Activated CD8-positive, alpha-beta memory T cell treated with anti-CD3 and anti-CD28 coated beads for 48 hours (primary cell): ENCODE measurements around the gene SPECC1.

ENCODE experiments used
- DNase-seq, 3 experiments: peaks; one replicate each; pipeline ENCODE4 v3.0.0-alpha.2; 2020; ENCODE audit warnings: low read depth in 2 of 3, low spot score in 2 of 3

Gene SPECC1

DNA sequence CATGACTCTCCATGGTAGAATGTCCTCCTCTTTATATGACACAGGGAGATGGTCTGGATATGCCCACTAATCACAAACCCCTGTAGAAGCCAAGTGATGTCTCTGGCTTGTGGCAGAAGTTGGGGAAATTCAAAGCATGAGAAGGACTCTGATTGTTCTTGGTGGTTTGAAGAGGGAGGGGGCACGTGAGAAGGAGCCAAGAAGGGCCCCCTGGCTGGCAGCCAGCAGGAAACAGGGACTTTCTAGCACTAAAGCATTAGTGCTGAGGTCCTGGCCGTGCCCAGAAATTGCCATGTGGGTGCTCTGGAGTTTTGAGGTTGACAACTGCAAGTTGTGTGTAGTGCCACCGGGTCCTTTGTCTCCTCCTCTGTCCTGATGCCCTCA is 258.3 kb downstream of the SPECC1 start:
- DNase-seq: no peak

DNA sequence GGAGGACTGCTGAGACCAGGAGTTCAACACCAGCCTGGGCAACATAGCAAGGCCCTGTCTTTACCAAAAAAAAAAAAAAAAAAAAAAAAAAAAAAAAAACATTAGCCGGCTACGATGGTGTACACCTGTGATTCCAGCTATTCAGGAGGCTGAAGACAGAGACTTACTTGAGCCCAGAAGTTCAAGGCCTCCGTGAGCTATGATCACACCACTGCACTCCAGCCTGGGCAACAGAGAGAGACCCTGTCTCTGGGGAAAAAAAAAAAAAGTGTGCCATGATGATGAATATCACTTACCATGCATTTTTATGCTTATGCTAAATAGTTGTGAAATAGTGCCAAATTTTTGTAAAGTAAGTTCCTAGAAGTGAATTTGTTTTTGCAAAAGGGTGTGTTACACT is 261.2 kb downstream of the SPECC1 start:
- no peak for DNase-seq

DNA sequence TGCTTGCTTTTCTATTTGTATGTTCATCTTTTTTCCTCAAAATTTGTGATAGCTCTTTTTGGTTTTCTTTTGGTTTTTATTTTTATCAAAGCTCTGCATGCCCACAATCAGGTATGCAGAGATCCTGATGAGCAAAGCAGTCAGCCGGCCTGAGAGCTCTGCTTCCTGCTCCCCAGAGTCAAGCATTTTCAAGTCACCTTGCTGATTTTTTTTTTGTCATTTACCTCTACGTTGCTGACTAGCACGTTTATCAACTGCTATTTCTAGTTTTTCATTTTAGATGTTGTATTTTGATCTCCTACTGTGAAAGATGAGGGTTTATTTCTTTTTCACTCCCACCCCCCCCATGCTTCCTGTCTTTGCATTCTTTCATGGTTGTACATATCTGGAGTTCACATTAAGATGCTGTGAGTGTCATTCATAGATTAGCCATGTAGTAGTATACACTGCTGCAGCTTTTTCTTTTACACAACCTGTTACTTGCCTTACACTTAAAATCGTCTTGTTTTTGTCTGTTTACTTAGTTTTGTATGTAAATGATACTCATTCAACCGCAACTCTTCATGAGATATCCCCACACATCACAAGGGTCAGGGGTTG is 262.0 kb downstream of the SPECC1 start:
- DNase-seq: no peak

DNA sequence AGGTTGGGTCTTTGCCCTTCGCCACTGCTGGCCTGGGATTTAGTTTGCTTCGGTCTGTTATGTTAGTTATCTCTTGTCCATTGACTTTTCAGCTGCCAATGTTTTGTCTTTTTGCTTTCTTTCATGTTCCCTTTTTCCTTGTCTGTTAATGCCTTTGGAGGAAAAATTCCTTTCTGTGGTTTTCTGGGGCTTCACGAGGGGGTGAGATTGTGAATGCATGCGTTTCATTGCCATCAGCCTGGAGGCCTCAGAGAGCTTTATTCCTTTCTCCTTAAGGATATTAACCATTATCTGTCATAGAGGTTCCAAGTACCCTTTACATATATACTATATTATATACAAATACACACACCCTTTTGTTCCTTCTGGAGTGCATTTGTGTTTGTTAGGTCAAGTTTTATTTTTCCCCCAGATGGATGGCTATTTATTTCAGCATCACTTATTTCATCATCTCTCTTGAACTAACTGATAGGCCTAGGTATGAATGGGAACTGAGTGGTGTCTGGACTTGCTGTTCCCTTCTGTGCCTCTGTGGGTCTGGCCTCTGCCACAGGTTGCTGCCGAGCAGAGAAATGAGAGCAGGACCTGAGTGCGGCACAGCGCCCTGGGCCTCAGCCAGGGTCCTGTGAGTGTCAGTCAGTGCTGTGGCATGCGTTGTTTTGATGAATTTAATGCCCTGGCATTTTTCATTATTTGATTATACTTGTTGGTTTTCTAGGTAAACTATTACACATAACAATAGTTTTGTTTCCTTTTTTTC is 264.8 kb downstream of the SPECC1 start:
- no peak for DNase-seq

DNA sequence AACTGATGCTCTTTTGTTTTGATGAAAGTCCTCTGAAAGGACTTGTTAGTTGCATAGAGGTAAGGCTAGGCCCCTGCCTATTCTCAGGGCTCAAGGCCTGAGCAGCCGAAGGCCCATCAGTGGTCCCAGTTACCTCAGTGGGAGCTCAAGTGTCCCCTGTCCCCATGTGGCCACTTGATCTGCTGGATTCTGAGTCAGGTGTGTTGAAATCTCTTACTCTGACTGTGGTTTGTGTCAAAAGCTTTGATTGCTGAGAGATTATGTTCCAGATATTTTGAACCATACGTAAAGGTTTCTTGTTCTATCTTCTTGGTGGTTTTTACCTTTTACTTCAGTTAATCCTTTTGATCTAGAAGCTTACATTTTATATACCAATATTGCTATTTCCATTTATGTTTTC is 266.5 kb downstream of the SPECC1 start:
- DNase-seq: no peak

DNA sequence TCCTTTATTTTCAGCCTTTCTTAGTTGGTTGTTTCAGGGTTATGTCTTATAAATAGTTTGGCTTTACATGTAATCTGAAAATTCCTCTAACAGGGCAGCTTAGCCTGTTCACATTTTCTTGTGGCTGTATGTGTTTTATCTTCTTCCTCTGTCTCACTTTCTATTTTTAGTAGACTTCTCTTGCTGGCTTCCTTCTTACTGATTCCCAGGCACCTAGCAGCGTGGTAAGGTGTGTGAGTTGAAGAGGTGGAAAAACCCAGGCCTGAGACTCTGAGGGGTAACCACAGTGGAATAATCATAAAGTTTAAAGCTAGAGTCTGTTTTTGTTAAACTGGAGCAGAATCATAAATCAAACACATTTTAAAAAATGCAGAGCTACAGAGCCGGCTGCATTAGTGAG is 267.3 kb downstream of the SPECC1 start:
- DNase-seq: no peak

DNA sequence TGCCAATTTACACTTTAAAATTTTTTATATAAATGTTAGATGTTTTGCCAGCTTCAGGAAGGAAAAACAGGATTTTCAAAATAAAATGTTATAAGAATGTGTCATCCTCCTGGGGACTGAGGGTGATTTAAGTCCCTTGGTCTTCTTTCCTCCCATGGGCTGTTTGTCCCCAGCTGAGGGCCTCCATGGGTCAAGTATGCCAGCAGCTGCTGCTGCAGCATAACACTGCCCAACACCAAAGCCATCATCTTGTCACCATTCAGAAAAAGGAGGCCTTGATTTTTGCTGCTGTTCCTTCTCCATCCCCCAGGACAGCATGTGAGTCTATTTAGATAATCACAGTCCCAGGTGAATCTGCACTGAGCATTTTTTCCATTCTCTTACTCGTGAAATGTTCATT is 269.6 kb downstream of the SPECC1 start:
- no peak for DNase-seq

DNA sequence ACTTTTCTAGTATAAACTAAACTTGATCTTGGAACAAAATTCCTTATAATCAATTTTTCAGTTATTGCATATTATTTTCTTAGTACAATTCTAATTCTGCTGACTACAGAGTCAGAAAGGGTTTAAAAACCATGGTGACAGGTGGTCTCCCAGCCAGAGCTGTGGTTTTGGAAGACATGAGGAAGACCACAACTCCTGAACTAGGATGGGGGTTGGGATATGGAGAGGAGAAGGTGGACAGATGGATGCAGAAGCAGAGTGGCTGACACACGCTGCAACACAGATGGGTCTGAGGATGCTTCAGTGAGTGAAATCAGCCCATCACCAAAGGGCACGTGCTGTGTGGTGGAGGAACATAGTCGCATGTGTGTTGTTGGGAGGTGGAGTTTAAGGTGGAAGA is 270.5 kb downstream of the SPECC1 start:
- no peak for DNase-seq

DNA sequence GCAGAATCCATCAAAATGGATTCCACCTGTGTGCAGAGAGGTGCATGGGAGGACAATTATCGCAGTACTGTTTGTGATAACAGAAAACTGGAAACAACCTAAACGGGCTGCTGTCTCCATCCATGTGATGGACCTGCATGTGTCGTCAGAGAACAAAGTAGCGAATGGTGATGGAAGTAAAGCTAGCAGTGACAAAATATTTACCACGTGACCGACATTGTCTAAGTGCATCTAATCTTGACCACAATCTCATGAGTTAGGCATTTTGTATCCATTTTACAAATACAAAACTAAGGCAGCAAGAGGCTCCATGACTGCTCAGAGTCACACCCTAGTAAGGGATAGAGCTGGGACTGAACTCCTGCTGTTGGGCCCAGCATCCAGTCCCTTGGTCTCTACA is 270.9 kb downstream of the SPECC1 start:
- no peak for DNase-seq

DNA sequence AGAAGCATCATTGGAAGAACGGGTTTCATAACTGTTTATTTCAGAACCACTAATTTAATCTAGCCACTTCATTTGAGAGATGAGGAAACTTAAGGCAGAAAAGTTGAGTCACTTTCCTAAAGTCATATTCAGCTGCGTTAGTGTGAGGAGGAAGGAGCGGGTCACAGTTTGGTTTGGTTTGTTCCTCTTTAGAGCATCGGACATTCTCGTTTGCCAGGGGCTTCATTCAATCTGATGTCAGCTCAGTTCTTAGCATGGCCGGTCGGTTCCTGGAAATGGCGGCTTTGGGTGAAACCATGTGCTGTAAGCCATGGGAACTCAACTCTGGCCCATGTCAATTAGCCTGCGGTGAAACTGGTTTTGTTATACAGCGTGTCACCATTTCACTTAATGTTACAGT is 271.7 kb downstream of the SPECC1 start:
- DNase-seq: no peak

DNA sequence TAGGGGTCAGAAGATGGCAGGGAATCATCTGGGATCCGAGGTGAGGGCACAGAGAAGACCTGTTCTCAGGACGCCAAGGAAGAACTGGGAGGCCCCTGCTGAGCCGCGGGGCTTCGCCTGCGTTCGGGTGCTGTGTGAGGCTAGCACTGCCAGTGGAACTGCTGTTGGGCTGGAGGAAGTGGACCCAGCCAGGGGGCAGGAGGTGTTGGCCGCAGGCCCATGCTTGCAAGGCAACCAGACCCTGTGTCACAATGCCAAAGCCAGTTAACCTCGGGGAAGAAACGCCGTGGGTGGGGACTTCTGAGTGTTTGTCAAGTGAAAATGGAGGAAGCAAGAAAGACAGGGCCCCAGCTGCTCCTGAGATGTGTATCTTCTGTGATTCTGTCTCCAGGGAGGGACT is 272.7 kb downstream of the SPECC1 start:
- no peak for DNase-seq

DNA sequence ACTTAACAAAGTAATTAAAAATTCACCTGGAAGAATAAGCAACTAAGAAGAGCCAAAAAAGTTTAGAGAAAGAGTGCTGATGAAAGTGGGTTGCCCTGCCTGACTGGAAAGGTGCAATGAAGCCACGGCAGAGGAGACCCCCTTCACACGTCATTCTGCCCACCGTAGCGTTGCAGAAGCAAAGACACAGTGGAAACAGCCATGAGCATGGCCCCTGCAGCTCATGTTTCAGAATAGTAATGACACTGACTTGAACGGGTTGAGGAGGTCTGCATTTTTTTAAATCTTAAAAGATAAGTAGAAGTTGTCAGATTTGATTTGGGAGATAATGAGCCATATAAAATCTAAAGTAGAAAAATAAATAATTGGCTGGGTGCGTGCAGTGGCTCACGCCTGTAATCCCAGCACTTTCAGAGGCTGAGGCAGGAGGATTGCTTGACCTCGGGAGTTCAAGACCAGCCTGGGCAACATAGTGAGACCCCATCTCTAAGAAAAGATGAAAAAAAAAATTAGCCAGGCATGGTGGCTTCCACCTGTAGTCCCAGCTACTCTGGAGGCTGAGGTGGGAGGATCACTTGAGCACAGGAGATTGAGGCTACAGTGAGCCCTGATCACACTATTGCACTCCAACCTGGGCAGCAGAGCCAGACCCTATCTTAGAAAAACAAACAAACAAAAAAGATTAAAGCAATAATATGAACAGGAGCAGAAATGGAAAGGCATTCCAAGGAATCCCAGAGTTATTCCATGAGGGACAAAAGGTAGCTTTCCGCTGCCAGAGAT is 273.6 kb downstream of the SPECC1 start:
- no peak for DNase-seq

DNA sequence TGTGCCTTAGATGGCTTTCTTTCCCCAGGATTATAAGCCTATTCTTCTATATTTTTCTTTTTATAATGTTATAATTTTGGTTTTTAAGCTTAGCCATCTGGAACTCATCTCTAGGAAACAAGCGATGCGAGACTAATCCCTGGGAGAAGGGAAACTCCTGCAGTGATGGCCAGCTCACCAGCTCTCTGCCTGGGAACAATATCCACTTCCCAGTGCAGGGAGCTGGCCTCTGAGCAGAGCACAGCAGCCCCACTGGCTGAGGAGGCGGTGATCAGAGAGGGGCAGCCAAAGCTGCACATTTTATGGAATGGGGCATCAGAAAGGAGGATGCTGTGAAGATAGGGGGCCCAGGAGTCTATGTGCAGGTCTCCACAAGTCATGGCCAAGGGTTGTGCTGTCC is 274.9 kb downstream of the SPECC1 start:
- DNase-seq: no peak

DNA sequence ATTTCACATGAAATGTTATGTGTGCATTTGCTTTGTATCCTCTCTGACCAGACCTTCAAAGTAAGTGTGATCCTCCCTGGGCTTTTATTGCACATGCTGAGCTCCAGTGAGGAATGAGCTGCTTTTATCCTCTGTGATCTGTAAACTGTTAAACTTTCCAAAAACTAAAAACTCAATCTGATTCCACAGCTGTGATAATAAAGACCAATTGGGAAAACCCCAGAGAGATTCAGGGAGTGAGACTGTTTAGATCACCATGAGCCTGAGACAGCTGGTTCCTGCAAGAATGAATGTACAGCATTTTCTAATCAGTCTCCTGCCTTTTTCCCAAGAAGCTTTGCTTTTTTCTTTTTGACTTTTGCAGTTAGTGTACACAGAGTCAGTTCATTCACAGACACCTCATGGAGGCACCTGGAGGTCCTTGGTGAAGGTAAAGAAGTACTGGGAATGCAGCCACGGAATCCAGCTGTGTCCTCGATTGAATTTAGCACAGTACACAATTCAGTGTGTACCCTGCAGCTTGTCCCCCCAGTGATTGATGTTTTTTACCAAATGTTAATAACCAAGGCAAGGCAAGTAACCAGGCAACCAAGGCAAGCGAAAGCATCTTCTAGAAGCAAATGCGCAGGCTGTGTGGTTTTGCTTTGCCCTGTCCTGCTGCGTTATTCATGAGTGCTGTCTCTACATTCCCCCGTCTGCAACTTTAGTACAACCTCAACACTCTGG is 275.6 kb downstream of the SPECC1 start:
- DNase-seq: no peak

DNA sequence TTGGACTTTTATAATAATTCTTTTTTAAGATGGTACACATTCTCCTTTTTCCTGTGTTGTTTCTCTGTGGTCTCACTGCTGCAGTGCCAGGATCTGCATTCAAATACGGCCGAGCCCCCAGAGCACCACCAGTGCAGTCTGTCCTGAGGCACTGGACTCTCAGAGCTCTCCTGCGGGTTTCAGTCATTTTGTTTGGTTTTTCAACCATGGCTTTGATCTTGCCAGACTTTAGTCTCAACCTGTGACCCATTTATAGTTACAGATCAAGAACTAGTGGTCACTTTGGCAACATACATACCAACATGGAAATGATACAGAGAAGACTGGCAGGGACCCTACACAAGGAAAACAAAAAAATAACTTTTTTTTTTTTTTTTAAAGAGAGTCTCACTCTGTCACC is 280.8 kb downstream of the SPECC1 start:
- DNase-seq: no peak

DNA sequence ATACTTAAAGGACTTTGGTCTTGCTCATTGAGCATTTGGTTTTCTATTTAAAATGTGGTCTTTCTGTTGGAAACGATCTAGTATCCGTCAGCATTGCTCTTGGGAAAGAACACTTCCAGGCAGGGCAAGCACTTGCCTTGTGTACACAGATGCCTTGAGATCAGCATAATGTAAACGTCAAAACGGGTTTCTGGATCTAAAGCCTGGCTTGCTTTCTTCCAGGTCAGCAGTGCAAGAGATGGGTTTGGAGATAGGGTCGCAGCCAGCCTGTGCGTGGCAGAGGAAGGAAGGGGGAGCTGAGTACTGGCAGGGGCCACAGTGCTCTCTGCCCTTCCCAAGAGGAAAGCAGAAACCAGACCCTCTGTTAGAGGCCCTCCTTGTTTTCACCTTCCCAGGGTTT is 282.7 kb downstream of the SPECC1 start:
- DNase-seq: no peak

DNA sequence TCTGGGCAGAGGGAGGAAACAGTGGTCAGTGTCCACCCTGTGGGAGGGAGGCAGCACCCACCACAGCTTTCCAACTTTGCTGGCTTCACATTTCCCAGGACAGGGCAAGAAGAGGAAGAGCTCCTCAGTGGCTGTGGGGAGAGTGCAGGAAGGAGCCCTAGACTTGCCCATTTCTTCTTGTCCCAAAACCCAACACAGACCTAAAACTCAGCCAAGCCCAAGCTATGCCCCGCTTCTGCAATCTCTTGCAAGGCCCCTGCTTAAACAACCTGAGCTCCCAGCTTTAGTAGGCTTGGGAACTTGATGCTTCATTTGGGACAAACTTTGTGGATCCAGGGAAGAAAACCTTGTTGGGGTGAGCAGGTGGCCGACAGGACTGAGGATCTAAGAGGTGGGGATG is 284.3 kb downstream of the SPECC1 start:
- DNase-seq: no peak

DNA sequence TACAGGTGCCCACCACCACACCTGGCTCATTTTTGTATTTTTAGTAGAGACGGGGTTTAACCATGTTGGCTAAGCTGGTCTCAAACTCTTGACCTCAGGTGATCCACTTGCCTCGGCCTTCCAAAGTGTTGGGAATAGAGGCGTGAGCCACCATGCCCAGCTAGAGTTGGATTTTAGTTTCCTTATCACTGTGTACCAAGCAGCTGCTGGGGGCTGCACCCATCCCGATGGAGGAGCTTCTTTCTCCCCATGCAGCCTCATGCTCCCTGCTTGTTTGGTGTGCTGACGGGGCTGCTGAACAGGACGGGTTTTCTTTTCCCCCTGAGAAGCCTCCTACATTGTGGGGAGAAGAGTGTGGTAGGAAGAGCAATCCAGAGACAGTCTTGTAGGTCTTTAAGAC is 285.0 kb downstream of the SPECC1 start:
- DNase-seq: no peak

DNA sequence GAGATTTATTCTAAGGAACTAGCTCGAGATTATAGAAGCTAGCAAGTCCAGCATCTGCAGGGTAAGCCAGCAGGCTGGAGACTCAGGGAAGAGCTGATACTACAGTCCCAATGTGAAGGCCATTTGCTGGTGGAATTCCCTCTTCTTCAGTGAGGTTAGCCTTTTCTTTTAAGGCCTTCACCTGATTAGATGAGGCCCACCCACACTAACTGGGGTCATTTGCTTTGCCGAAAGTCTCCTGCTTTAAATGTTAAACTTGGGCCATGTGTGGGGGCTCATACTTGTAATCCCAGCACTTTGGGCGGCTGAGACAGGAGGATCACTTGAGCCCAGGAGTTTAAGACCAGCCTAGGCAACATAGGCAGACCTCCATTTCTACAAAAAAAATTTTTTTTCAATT is 289.9 kb downstream of the SPECC1 start:
- no peak for DNase-seq

DNA sequence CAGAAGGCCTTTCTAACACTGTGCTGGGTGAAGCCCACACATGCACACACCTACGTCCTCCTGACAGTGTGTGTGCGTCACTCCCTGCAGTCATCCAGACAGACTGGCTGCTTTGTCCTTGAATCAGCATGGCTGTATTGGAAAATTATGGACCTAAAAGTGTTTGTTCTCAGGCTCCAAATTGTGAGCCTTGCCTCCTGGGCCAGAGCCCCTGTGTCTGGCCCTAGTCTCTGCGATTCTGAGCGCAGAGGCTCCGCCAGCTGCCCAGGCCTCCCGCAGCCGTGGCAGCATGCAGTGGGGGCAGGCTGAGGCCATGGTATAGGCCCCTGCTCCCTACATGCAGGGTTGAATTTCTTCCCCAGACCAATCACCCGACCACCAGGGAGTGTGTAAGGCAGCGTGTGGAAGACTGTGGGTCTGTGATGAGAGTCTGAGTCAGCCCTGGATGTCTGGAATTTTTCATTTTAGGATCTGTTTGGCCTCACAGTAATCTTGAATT is 291.3 kb downstream of the SPECC1 start:
- DNase-seq: no peak

DNA sequence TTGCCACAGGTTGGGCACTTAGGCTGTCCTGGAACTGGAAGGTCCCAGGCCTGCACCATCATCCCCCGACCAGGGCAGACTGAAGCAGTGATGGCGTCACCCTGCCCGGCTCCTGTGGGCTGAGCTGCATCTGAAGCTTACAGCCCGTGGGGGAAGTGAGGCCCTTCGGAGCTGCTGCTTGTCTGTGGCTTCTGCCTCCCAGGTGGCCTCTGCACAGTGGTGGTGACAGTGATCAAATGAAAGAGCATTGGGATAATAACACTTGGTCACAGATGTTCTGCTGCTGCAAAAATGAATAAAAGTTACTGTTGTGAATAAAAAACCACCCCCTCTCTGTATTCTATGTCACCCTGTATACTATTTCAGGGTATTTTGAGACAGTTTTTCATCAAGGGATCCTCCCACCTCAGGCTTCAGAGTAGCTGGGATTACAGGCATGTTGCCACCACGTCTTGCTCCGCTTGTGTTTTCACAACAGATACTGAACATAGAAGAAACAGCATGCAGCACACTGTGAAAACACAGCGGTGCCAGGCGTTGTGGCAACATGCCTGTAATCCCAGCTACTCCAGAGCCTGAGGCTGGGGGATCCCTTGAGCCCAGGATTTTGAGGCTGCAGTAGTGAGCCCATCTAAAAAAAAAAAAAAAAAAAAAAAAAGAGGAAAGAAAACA is 293.2 kb downstream of the SPECC1 start:
- no peak for DNase-seq
